ENCODE measurements around the gene IL4R.
"Not testable (repeated sequence)": the region's sequence is repeated elsewhere in the genome, so short reads cannot be mapped to it uniquely, and the experiment has no call there.

Gene IL4R

DNA sequence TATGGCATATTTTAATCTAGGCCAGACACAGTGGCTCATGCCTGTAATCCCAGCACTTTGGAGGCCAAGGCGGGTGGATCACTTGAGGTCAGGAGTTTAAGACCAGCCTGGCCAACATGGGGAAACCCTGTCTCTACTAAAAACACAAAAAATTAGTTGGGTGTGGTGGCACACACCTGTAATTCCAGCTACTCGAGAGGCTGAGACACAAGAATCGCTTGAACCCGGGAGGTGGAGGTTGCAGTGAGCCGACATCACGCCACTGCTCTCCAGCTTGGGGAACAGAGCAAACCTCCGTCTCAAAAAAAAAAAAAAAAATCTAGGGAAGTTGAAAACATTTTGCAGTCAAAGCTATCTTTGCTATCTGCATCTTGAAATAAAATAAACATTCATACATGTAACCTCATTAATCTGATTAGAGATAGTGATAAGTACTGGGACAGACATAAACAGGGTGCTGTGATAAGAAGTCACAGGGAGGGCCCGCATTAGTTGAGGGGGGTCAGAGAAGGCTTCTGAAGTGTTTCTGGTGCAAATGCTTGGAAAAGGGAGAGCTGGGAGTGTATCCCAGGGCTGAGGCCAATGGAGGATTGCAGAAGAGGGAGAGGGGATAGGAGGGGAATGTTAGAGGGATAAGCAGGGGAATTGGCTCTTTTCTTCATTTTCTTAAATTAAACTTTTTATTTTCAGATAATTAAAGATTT, 15.8 kb downstream of the IL4R start:
- DNase-seq (ENCODE audit: low read depth, low spot score), result not testable (repeated sequence)

DNA sequence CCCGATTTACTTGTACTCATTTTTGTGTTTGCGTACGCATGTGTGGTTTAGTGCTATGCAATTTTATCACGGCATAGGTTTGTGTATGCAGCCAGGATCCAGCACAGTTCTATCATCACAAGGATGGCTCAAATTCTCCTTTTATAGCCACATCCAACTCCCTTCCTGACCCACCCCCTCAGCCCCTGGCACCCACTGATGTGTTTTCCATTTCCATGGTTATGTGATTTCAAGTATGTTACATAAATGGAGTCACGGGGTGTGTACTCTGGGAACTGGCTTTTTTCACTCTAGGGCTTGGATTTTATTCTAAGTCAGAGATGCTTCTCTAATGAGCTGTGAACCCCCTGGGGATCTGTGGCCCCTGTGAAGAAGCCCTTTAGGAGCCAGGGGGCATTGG, 16.8 kb downstream of the IL4R start:
- DNase-seq (ENCODE audit: low read depth, low spot score), result no peak

GRCh38 chr16:27332105-27332504, 18.3 kb downstream of the IL4R start:
- DNase-seq (ENCODE audit: low read depth, low spot score), result no peak

DNA sequence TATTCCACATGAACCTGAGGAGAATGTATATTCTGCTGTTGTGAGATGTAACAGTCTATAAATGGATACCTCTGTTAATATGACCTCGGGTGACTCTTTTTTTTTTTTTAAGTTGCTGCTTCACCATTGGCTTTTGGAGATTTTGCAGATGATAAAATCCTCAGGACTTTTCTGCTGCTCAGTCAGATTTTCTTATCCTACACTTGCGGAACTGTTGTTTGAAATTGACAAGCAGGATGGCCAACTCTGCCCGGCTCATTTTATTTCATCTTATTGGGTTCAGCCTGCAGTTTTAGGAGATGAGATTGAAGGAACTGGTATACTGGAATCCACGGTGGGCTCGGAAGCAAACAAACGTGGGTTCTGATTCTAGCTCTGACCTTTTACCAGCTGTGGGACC, 19.3 kb downstream of the IL4R start:
- DNase-seq (ENCODE audit: low read depth, low spot score), result no peak

- no peak for DNase-seq (ENCODE audit: low read depth, low spot score)
Measured at GRCh38 chr16:27333549-27333948, 19.8 kb downstream of the IL4R start.

GRCh38 chr16:27334192-27334764, 20.5 kb downstream of the IL4R start:
- DNase-seq (ENCODE audit: low read depth, low spot score), result no peak

DNA sequence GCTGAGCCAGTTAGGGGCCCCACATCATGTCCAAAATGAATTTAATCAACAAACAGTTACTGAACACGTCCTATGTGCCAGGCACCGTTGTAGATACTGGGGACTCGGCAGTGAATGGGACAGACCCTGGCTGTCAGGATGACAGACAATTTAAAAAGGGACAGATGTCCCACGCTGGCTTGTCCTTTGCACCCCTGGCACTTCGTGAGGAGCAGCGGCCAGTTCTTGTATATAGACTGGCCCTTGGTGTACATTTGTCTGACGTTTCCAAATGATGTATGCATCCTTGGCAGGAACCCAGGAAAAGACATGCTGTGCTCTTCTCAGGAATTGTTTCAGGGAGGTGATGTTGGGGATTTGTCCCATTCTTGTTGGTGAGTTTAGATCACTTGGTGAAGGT, 21.1 kb downstream of the IL4R start:
- no peak for DNase-seq (ENCODE audit: low read depth, low spot score)

DNA sequence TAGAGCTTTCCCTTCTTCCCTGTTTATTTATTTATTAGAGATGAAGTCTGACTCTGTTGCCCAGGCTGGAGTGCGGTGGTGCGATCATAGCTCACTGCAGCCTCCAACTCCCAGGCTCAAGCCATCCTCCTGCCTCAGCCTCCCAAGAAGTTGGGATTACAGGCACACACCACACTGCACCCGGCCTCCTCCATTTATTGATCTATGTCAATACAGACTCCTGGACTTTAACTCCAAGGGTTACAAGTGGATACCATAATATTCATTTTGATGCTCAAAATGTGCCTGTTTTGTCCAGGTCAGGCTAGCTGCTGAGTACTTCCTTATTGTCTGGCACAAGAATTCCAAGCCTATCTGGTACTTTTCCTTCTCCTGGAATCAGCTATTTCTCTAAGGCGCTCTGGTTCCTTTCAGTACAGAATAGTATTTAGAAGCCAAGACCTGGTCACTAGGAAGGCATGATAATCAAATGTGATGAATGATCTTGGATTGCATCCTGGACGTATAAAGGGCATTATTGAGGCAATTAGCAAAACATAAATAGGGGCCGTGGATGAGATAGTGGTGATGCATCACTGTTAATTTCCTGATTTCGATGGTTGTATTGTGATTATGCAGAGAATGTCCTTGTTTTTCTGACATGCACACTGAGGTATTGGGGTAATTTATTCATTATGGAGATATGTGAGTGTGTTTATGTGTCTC, 21.7 kb downstream of the IL4R start:
- DNase-seq (ENCODE audit: low read depth, low spot score), result no peak

GRCh38 chr16:27337024-27337423, 23.2 kb downstream of the IL4R start:
- DNase-seq (ENCODE audit: low read depth, low spot score), result no peak

- no peak for DNase-seq (ENCODE audit: low read depth, low spot score)
Measured at GRCh38 chr16:27339180-27339579, 25.4 kb downstream of the IL4R start.

DNA sequence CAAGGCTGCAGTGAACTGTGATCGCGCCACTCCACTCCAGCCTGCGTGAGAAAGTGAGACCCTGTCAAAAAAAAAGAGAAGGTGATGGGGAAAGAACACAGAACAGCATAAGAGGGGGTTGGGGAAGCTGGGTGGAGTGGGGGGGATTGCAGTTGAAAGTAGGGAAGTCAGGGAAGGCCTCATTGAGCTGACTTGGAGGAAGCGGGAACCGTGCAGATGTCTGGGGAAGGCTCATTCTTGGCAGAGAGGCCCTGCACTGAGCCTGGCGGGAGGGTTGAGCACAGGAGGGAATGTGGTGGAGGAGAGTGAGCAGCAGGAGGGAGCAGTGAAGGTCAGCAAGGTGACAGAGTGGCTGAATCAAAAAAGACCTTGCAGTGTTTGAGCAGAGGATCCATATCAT, 26.9 kb downstream of the IL4R start:
- DNase-seq (ENCODE audit: low read depth, low spot score), result no peak

GRCh38 chr16:27341549-27341948, 27.8 kb downstream of the IL4R start:
- no peak for DNase-seq (ENCODE audit: low read depth, low spot score)

DNA sequence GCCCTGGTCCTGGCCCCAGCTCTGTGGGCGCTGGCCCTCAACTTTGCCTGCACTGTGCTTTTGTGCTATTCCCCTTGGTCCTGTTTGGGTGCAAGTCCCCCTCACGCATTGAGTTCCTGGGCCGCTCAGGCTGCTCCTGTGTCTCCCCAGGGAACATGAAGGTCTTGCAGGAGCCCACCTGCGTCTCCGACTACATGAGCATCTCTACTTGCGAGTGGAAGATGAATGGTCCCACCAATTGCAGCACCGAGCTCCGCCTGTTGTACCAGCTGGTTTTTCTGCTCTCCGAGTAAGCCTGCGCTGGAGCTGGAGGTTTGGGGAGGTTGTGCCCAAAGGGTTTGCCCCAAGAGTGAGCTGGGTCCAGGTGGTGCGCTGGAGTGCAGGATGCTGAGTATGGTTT, 28.2 kb downstream of the IL4R start:
- DNase-seq (ENCODE audit: low read depth, low spot score), result no peak

GRCh38 chr16:27344721-27345120, 30.9 kb downstream of the IL4R start:
- DNase-seq (ENCODE audit: low read depth, low spot score), result no peak

DNA sequence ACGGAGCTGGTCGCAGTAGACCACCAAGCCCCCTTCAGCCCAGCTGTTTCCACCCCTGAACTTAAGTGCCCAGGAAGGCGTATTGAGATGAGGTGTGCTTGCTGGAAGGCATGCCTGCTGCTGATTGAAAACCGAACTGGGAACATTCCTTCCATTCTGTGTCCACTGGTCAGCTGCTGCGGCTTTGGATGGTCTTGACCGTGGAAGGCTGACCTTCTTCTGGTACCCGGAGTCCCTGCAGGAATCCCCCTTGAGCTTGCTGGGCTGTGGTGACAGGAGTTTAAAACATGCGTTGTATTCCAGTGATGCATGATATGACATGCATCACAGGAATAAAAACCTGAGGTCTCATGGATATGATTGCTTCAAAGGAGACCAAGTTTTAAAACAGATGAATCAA, 31.4 kb downstream of the IL4R start:
- DNase-seq (ENCODE audit: low read depth, low spot score), result no peak

DNA sequence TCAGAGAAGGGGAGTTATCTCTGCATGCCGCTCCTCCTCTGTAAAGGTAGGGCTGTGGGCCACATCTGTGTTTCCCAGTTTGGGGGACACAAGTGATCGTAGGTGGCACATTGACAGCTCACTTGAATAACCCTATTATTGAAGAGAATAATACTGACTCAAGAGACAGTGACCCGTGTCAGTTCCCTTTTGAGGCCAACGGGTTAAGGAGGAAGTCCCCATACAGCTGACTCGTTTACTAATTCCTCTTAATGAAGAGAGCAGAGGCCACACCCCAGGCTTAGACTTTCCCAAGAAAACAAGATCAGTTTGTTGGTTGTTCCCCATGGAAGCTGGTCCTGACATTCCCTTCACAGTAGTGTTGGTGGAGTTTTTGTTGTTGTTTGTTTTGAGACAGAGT, 33.0 kb downstream of the IL4R start:
- DNase-seq (ENCODE audit: low read depth, low spot score), result no peak

DNA sequence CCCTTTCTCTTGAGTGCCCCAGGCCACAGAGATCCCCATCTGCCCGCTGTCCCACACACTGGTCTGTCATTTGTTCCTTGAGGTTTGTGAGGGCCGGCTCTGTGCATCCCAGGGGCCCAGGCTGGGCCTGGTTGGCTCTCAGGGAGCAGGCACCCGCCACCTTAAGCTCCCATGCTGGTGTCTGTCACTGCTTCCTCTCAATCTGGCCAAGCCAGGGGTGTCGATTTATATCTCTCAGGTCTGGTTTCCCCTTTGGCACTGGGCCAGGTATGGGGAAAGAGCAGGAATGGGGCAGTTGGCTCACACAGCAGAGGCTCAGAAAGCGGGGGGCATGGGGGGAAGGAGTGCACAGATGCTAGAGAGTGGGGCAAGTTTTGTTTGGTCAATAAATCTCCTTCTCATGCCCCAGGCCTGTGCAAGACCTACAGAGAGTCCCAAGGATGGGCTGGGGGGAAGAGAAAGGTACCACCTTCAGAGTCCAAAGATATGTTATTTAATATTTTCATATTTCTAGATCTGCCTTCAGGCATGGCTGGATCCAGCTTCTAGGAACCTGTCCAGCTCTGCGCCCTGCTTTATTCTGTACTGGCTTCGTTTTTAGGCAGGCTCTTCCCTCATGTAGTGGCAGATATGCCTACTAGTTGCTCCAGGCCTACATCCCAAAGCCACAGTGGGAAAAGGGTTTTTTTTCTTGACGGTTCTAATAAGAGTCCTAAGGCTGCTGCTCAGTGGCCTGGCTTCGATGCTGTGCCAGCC, 34.3 kb downstream of the IL4R start:
- DNase-seq (ENCODE audit: low read depth, low spot score), result no peak

GRCh38 chr16:27349276-27349675, 35.5 kb downstream of the IL4R start:
- DNase-seq (ENCODE audit: low read depth, low spot score), result no peak

GRCh38 chr16:27350006-27350405, 36.2 kb downstream of the IL4R start:
- no peak for DNase-seq (ENCODE audit: low read depth, low spot score)

DNA sequence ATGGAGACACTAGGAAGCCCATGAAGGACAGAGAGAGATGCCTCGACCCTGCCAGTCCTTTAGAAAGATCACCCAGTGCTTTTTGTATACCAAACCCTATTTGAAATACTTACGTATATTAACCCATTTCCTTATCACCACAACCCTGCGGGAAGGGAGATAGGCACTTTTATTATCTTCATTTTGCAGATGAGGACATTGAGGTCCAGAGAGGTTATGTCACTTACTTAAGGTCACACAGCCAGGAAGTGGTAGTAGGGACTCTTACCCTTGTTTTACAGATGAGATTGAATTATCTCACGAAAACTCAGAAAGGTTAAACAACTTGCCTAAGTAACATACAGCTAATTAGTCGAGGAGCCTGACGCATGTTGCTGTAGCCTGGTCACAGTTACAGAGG, 38.2 kb downstream of the IL4R start:
- no peak for DNase-seq (ENCODE audit: low read depth, low spot score)

- DNase-seq (ENCODE audit: low read depth, low spot score), result no peak
Measured at GRCh38 chr16:27353853-27354252, 40.1 kb downstream of the IL4R start.

GRCh38 chr16:27355610-27356009, 41.8 kb downstream of the IL4R start:
- peak; percentile 78 for DNase-seq (ENCODE audit: low read depth, low spot score)

All from ELF-1 (cell line).